Smooth muscle cell (in vitro differentiated cells): ENCODE results near the gene WDFY4. TPM values are rescaled to one million over a fixed set of nuclear protein-coding genes. Genes with fewer than 3 reads are reported as not detected.

Source experiments
- DNase-seq: peaks from one replicate; lab custom pipeline; 2025; ENCODE audit not compliant: unreplicated experiment; lab: John Stamatoyannopoulos, UW
- H2AFZ ChIP-seq: fragments of 200-600 bp; sonication (generic); 2 replicates; pipeline ENCODE4 v1.6.0; 2016; ENCODE audit warnings: antibody characterized with exemption, low read depth, mild to moderate bottlenecking
- H3F3A ChIP-seq: fragments of 200-600 bp; sonication (generic); 2 replicates; pipeline ENCODE4 v1.6.0; 2017; ENCODE audit warnings: antibody characterized with exemption, low read depth
- H3K27ac ChIP-seq: fragments of 200-600 bp; sonication (generic); 2 replicates; pipeline ENCODE4 v1.5.1; 2016; ENCODE audit warnings: low read depth, mild to moderate bottlenecking
- H3K27me3 ChIP-seq: fragments of 200-600 bp; sonication (generic); 2 replicates; pipeline ENCODE4 v1.6.1; 2016; ENCODE audit warnings: low read depth, mild to moderate bottlenecking
- H3K36me3 ChIP-seq: fragments of 200-600 bp; sonication (generic); 2 replicates; pipeline ENCODE4 v1.5.1; 2016; ENCODE audit warnings: low read depth
- H3K4me1 ChIP-seq: fragments of 200-600 bp; sonication (generic); 2 replicates; pipeline ENCODE4 v1.5.1; 2016; ENCODE audit warnings: low read depth
- H3K4me2 ChIP-seq: fragments of 200-600 bp; sonication (generic); 2 replicates; pipeline ENCODE4 v1.6.0; 2016; ENCODE audit warnings: mild to moderate bottlenecking
- H3K4me3 ChIP-seq: fragments of 200-600 bp; sonication (generic); 2 replicates; pipeline ENCODE4 v1.5.1; 2016; ENCODE audit warnings: mild to moderate bottlenecking
- H3K79me2 ChIP-seq: fragments of 200-600 bp; sonication (generic); 2 replicates; pipeline ENCODE4 v1.6.0; 2016; ENCODE audit warnings: low read depth, mild to moderate bottlenecking
- H3K9ac ChIP-seq: fragments of 200-600 bp; sonication (generic); 2 replicates; pipeline ENCODE4 v1.6.0; 2016; ENCODE audit warnings: low read depth
- H3K9me3 ChIP-seq: fragments of 200-600 bp; sonication (generic); replicated peaks from 2 replicates; pipeline ENCODE4 v1.5.1; 2016; ENCODE audit warnings: low read depth
- H4K20me1 ChIP-seq: fragments of 200-600 bp; sonication (generic); 2 replicates; pipeline ENCODE4 v1.6.0; 2016; ENCODE audit warnings: low read depth
- CTCF ChIP-seq: fragments of 200-600 bp; sonication (generic); IDR thresholded peaks from 2 replicates; pipeline ENCODE4 v1.5.1; 2017; ENCODE audit warnings: borderline replicate concordance, mild to moderate bottlenecking, antibody characterized with exemption; ENCODE audit not compliant: insufficient read depth, poor library complexity, severe bottlenecking
- WGBS: methylation state at CpG from one replicate; pipeline ENCODE4 v1.1.7; 2016; ENCODE audit warnings: low lambda C conversion rate; 5-methylcytosine and 5-hydroxymethylcytosine counted together
- polyA plus RNA-seq: library from polyadenylated mRNA; unstranded; fragments of >200 nt; fragmentation: Nextera tagmentation; extraction: Ambion mirVana; gene quantifications from 2 replicates; pipeline ENCODE4 v1.2.1, GENCODE V29; 2016
- total RNA-seq: library from RNA; depleted of rRNA; stranded (reverse); fragments of >200 nt; gene quantifications from 2 replicates; pipeline ENCODE4 v1.2.3, GENCODE V29; 2014

Gene WDFY4
- total and polyA plus RNA-seq, 2 experiments from 2014 or later, result not detected

GRCh38 chr10:48981310-48981907 is 296.7 kb downstream of the WDFY4 start:
- Histone ChIP-seq H3K79me2 (no peaks in the 10 kb centered on the region), H3K36me3 (no peaks in the 10 kb centered on the region), H3K4me2 (no peak overlapping the region), H3K27ac (no peak overlapping the region), H3F3A (no peaks in the 10 kb centered on the region), H3K9ac (no peak overlapping the region), H3K9me3 (no peaks in the 10 kb centered on the region), H4K20me1 (no peaks in the 10 kb centered on the region), H3K27me3 (peaks cover 5% of the 10 kb centered on the region), H3K4me3 (no peak overlapping the region), H2AFZ (no peak overlapping the region), H3K4me1 (no peaks in the 10 kb centered on the region)
- TF ChIP-seq CTCF, result peak; percentile 88
- WGBS, result 26% methylated on average over 12 of the region's 12 CpGs
- DNase-seq, result peak; percentile 6

- 81% methylated on average over 5 of the region's 5 CpGs for WGBS
- H2AFZ ChIP-seq, result no peak overlapping the region
- no peaks in the 10 kb centered on the region for H3K4me1 ChIP-seq
- H3K27ac ChIP-seq, result no peak overlapping the region
- H3K79me2 ChIP-seq, result no peaks in the 10 kb centered on the region
- H3K4me3 ChIP-seq, result no peak overlapping the region
- peaks cover 5% of the 10 kb centered on the region for H3K27me3 ChIP-seq
- no peaks in the 10 kb centered on the region for H3F3A ChIP-seq
- no peaks in the 10 kb centered on the region for H3K9me3 ChIP-seq
- no peak overlapping the region for H3K9ac ChIP-seq
- no peak for DNase-seq
- no peaks in the 10 kb centered on the region for H4K20me1 ChIP-seq
- TF ChIP-seq CTCF, result no peak
- H3K4me2 ChIP-seq, result no peak overlapping the region
- H3K36me3 ChIP-seq, result no peaks in the 10 kb centered on the region
Measured at GRCh38 chr10:48982584-48982983, 297.9 kb downstream of the WDFY4 start.

GRCh38 chr10:48983648-48984351 is 299.1 kb downstream of the WDFY4 start:
- Histone ChIP-seq H3K36me3 (no peaks in the 10 kb centered on the region), H3K79me2 (no peaks in the 10 kb centered on the region), H3K27me3 (peaks cover 5% of the 10 kb centered on the region), H3K27ac (no peak overlapping the region), H3K4me1 (no peaks in the 10 kb centered on the region), H3K4me3 (no peak overlapping the region), H3K9me3 (no peaks in the 10 kb centered on the region), H3K4me2 (no peak overlapping the region), H2AFZ (no peak overlapping the region), H3F3A (no peaks in the 10 kb centered on the region), H3K9ac (no peak overlapping the region), H4K20me1 (no peaks in the 10 kb centered on the region)
- no peak for DNase-seq
- 83% methylated on average over 5 of the region's 5 CpGs for WGBS
- no peak for TF ChIP-seq CTCF
